Measurements from ENCODE around the gene PIH1D1.

The PIH1D1 gene

GRCh38 chr19:49440439-49441209 lies 11.0 kb downstream of the PIH1D1 start:
- Histone ChIP-seq H3K4me1 (ENCODE audit: control insufficient read depth, insufficient read depth, low read length) (peaks cover 16% of the 10 kb centered on the region), H3K9ac (ENCODE audit: low read length in 2 of 2) (no peak overlapping the region), H3K27me3 (ENCODE audit: control insufficient read depth in 1 of 2, insufficient read depth in 2 of 2, low read length in 2 of 2) (peaks cover 51 to 63% of the 10 kb centered on the region in 2 donors), H3K36me3 (ENCODE audit: control insufficient read depth in 2 of 2, insufficient read depth in 2 of 2, low read length in 2 of 2) (no peaks in the 10 kb centered on the region), H3K27ac (ENCODE audit: low read length) (no peak overlapping the region), H3K4me3 (ENCODE audit: low read length in 2 of 2) (peak overlapping the region in 1 of 2 donors; percentile 47), H3K9me3 (ENCODE audit: control insufficient read depth in 2 of 2, low read length in 2 of 2) (no peaks in the 10 kb centered on the region)

DNA sequence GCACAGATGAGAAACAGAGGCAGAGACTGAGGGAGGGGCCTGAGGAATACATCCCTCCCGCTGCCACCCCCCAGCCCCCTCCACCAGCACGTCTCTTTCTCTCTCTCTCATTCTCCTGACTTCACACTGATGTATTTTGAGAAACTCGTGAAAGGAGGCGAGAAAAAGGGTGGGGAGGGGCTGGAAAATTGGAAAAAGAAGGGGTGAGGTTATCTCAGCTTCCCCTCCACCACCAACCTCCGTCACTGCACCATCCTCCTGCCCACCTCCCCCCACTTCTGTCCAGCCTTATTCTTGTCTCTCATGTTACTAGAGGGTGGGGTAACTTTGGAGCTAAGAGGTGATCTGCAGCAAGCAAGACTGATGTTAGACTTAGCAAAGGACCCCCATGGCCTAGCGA lies 11.8 kb downstream of the PIH1D1 start:
- H3K4me3 ChIP-seq (ENCODE audit: low read length in 2 of 2), result no peak overlapping the region
- peaks cover 16% of the 10 kb centered on the region for H3K4me1 ChIP-seq (ENCODE audit: control insufficient read depth, insufficient read depth, low read length)
- no peak overlapping the region for H3K27ac ChIP-seq (ENCODE audit: low read length)
- no peaks in the 10 kb centered on the region for H3K36me3 ChIP-seq (ENCODE audit: control insufficient read depth in 2 of 2, insufficient read depth in 2 of 2, low read length in 2 of 2)
- peaks cover 59 to 67% of the 10 kb centered on the region in 2 donors for H3K27me3 ChIP-seq (ENCODE audit: control insufficient read depth in 1 of 2, insufficient read depth in 2 of 2, low read length in 2 of 2)
- H3K9ac ChIP-seq (ENCODE audit: low read length in 2 of 2), result no peak overlapping the region
- no peaks in the 10 kb centered on the region for H3K9me3 ChIP-seq (ENCODE audit: control insufficient read depth in 2 of 2, low read length in 2 of 2)

- Histone ChIP-seq H3K27ac (ENCODE audit: low read length) (no peak overlapping the region), H3K4me1 (ENCODE audit: control insufficient read depth, insufficient read depth, low read length) (peaks cover 16% of the 10 kb centered on the region), H3K27me3 (ENCODE audit: control insufficient read depth in 1 of 2, insufficient read depth in 2 of 2, low read length in 2 of 2) (peaks cover 71 to 83% of the 10 kb centered on the region in 2 donors), H3K9me3 (ENCODE audit: control insufficient read depth in 2 of 2, low read length in 2 of 2) (no peaks in the 10 kb centered on the region), H3K4me3 (ENCODE audit: low read length in 2 of 2) (no peak overlapping the region), H3K9ac (ENCODE audit: low read length in 2 of 2) (no peak overlapping the region), H3K36me3 (ENCODE audit: control insufficient read depth in 2 of 2, insufficient read depth in 2 of 2, low read length in 2 of 2) (no peaks in the 10 kb centered on the region)
These were observed 13.4 kb downstream of the PIH1D1 start for GRCh38 chr19:49438261-49438660.

DNA sequence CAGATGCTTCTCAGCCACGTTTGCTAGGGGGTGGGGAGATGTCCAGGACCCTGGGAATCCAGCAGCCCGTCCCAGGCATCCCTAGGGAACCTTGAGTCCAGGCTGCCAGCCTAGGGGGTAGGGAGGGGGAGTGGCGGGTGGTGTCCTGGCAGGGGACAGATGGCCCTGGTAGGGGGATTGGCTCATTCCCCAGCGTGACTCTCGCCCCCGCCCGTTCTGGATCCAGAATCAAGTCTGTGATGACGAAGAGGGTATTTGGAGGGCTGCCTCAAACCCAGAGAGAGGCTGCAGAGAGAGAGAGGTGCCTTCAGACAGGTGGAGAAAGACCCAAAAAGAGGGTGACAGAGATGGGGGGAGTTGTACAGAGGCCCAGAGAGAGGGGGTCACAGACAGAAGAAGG lies 14.4 kb downstream of the PIH1D1 start:
- Histone ChIP-seq H3K4me3 (ENCODE audit: low read length in 2 of 2) (no peak overlapping the region), H3K27me3 (ENCODE audit: control insufficient read depth in 1 of 2, insufficient read depth in 2 of 2, low read length in 2 of 2) (peaks cover 77 to 86% of the 10 kb centered on the region in 2 donors), H3K9ac (ENCODE audit: low read length in 2 of 2) (no peak overlapping the region), H3K4me1 (ENCODE audit: control insufficient read depth, insufficient read depth, low read length) (peaks cover 9% of the 10 kb centered on the region), H3K9me3 (ENCODE audit: control insufficient read depth in 2 of 2, low read length in 2 of 2) (no peaks in the 10 kb centered on the region), H3K36me3 (ENCODE audit: control insufficient read depth in 2 of 2, insufficient read depth in 2 of 2, low read length in 2 of 2) (no peaks in the 10 kb centered on the region), H3K27ac (ENCODE audit: low read length) (no peak overlapping the region)

GRCh38 chr19:49436381-49437017 lies 15.1 kb downstream of the PIH1D1 start:
- no peak overlapping the region for H3K4me3 ChIP-seq (ENCODE audit: low read length in 2 of 2)
- H3K27ac ChIP-seq (ENCODE audit: low read length), result no peak overlapping the region
- peaks cover 80 to 83% of the 10 kb centered on the region in 2 donors for H3K27me3 ChIP-seq (ENCODE audit: control insufficient read depth in 1 of 2, insufficient read depth in 2 of 2, low read length in 2 of 2)
- no peaks in the 10 kb centered on the region for H3K36me3 ChIP-seq (ENCODE audit: control insufficient read depth in 2 of 2, insufficient read depth in 2 of 2, low read length in 2 of 2)
- peaks cover 7% of the 10 kb centered on the region for H3K4me1 ChIP-seq (ENCODE audit: control insufficient read depth, insufficient read depth, low read length)
- no peak overlapping the region for H3K9ac ChIP-seq (ENCODE audit: low read length in 2 of 2)
- no peaks in the 10 kb centered on the region for H3K9me3 ChIP-seq (ENCODE audit: control insufficient read depth in 2 of 2, low read length in 2 of 2)

- Histone ChIP-seq H3K27me3 (ENCODE audit: control insufficient read depth in 1 of 2, insufficient read depth in 2 of 2, low read length in 2 of 2) (peaks cover 83 to 87% of the 10 kb centered on the region in 2 donors), H3K9me3 (ENCODE audit: control insufficient read depth in 2 of 2, low read length in 2 of 2) (no peaks in the 10 kb centered on the region), H3K36me3 (ENCODE audit: control insufficient read depth in 2 of 2, insufficient read depth in 2 of 2, low read length in 2 of 2) (no peaks in the 10 kb centered on the region), H3K4me1 (ENCODE audit: control insufficient read depth, insufficient read depth, low read length) (peaks cover 1% of the 10 kb centered on the region), H3K9ac (ENCODE audit: low read length in 2 of 2) (no peak overlapping the region), H3K27ac (ENCODE audit: low read length) (no peak overlapping the region), H3K4me3 (ENCODE audit: low read length in 2 of 2) (no peak overlapping the region)
These were observed 15.9 kb downstream of the PIH1D1 start for GRCh38 chr19:49435670-49436069.

DNA sequence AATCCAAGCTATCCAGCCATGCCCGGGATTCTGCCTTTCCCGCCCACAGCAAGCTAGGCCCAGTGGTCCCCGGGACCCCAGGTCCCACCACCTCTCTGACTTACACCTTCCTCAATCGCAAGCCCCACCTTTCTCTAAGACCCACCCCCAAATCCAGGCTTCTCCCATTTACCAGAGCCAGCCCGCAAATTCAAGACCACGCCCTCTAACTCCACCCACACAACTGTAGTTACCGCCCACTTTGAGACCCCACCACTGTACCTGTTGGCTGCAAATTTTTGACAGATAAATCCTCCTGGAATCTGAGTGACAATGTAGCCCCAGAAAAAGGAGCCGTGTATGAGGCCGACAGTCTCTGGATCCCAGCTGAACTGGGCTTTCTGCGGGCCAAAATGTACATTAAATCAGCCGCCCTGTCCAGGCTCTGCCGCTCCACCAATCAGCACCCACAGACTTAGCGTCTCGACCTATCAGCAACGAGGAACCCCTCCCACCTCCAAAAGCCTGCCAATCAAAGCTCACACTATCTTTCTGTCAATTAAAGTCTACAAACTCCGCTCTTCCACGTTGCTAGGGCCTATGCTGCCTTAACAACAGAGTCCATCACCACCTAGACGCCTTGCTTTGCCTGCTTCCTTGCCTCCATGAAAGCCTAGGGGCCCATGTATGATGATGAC lies 16.6 kb downstream of the PIH1D1 start:
- H3K27ac ChIP-seq (ENCODE audit: low read length), result no peak overlapping the region
- no peak overlapping the region for H3K9ac ChIP-seq (ENCODE audit: low read length in 2 of 2)
- H3K4me1 ChIP-seq (ENCODE audit: control insufficient read depth, insufficient read depth, low read length), result no peaks in the 10 kb centered on the region
- H3K36me3 ChIP-seq (ENCODE audit: control insufficient read depth in 2 of 2, insufficient read depth in 2 of 2, low read length in 2 of 2), result no peaks in the 10 kb centered on the region
- peaks cover 80 to 81% of the 10 kb centered on the region in 2 donors for H3K27me3 ChIP-seq (ENCODE audit: control insufficient read depth in 1 of 2, insufficient read depth in 2 of 2, low read length in 2 of 2)
- no peaks in the 10 kb centered on the region for H3K9me3 ChIP-seq (ENCODE audit: control insufficient read depth in 2 of 2, low read length in 2 of 2)
- no peak overlapping the region for H3K4me3 ChIP-seq (ENCODE audit: low read length in 2 of 2)

DNA sequence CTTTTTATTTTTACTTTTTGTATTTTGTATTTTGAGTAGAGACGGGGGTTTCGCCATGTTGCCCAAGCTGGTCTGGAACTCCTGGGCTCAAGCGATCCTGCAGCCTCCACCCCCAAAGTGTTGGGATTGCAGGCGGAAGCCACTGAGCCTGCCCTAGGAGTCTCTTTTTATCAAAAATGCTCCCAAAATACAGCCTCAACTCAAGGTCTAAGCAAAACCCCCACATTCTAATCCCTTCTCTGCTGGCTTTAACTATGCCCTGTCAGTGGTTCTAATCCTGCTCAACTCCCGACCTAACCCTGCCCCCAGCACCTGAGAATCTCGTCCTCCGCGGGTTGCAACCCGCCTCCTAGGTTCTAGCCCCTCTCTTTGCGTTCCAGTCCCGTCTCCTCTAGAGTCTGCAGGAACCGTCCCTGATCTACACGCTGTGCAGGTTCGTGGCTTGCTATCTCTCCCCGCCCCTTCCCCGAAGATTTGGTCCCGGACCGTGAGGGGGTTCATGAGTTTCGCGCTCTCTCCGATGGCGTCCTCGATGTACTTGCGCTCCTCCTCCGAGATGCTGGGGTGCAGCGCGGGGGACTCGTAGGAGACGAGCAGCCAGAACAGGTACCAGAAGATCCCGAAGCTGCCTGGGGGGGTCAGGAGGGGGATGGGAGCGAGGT lies 18.2 kb downstream of the PIH1D1 start:
- Histone ChIP-seq H3K36me3 (ENCODE audit: control insufficient read depth in 2 of 2, insufficient read depth in 2 of 2, low read length in 2 of 2) (no peaks in the 10 kb centered on the region), H3K27me3 (ENCODE audit: control insufficient read depth in 1 of 2, insufficient read depth in 2 of 2, low read length in 2 of 2) (peaks cover 76 to 79% of the 10 kb centered on the region in 2 donors), H3K9me3 (ENCODE audit: control insufficient read depth in 2 of 2, low read length in 2 of 2) (no peaks in the 10 kb centered on the region), H3K9ac (ENCODE audit: low read length in 2 of 2) (no peak overlapping the region), H3K4me3 (ENCODE audit: low read length in 2 of 2) (no peak overlapping the region), H3K4me1 (ENCODE audit: control insufficient read depth, insufficient read depth, low read length) (peaks cover 1% of the 10 kb centered on the region), H3K27ac (ENCODE audit: low read length) (no peak overlapping the region)

DNA sequence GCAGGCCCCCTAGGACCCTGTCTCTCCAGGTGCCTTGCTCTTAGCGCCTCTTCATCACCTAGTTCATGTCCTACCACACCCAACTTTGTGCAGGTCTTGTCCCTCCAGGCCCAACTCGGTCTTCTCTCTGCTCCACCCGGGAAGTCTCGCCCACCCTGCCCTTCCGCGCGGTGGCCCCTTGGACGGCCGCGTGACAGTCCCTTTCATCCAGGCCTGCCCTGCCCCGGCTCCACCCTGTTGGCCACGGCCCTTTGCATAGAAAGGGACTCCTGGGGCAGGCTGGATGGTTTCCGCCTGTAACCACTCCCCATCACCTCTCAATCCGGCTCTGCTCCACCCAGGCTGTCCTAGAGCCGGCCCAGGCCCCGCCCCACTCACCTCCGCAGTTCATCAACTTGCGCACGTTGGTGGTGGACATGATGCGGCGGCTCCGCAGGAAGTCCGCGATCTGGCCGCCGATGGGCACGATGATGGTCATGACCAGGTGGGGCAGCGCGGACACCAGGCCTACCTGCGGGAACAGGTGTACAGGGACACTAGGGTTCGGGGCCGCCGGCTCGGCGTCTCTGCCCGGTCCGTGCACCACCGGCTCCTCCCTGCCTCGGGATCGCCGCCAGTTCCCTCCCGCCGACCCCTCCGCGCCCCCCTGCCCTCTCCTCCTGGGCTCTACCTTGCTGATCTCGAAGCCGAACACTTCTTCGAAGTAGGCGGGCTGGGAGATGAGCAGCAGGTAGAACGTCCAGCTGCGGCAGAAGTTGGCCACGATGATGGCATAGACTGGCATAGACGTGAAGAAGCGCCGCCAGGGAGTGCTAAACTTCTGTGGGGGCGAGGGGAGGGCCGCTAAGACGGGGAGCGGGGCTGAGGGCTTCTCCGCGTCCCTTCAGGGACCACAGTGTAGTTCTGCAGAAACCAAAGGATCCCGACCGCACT lies 19.2 kb downstream of the PIH1D1 start:
- Histone ChIP-seq H3K27ac (ENCODE audit: low read length) (no peak overlapping the region), H3K4me3 (ENCODE audit: low read length in 2 of 2) (no peak overlapping the region), H3K27me3 (ENCODE audit: control insufficient read depth in 1 of 2, insufficient read depth in 2 of 2, low read length in 2 of 2) (peaks cover 75 to 81% of the 10 kb centered on the region in 2 donors), H3K4me1 (ENCODE audit: control insufficient read depth, insufficient read depth, low read length) (peaks cover 9% of the 10 kb centered on the region), H3K9me3 (ENCODE audit: control insufficient read depth in 2 of 2, low read length in 2 of 2) (no peaks in the 10 kb centered on the region), H3K9ac (ENCODE audit: low read length in 2 of 2) (no peak overlapping the region), H3K36me3 (ENCODE audit: control insufficient read depth in 2 of 2, insufficient read depth in 2 of 2, low read length in 2 of 2) (no peaks in the 10 kb centered on the region)

- Histone ChIP-seq H3K9ac (ENCODE audit: low read length in 2 of 2) (no peak overlapping the region), H3K4me3 (ENCODE audit: low read length in 2 of 2) (no peak overlapping the region), H3K27me3 (ENCODE audit: control insufficient read depth in 1 of 2, insufficient read depth in 2 of 2, low read length in 2 of 2) (peaks cover 82% of the 10 kb centered on the region in 2 donors), H3K36me3 (ENCODE audit: control insufficient read depth in 2 of 2, insufficient read depth in 2 of 2, low read length in 2 of 2) (no peaks in the 10 kb centered on the region), H3K4me1 (ENCODE audit: control insufficient read depth, insufficient read depth, low read length) (peaks cover 9% of the 10 kb centered on the region), H3K27ac (ENCODE audit: low read length) (no peak overlapping the region), H3K9me3 (ENCODE audit: control insufficient read depth in 2 of 2, low read length in 2 of 2) (no peaks in the 10 kb centered on the region)
These were observed 20.3 kb downstream of the PIH1D1 start for GRCh38 chr19:49431330-49431749.
